GM18505 (cell line): ENCODE measurements around the gene SHISAL2A.

Experiments used
- ATAC-seq: cut with Tn5 transposase; IDR thresholded peaks from one replicate; pipeline ENCODE4 v1.9.1; 2021; ENCODE audit not compliant: unreplicated experiment
- POLR2A ChIP-seq: IDR thresholded peaks from 4 replicates; pipeline ENCODE4 v1.6.1; 2011; ENCODE audit warnings: borderline replicate concordance; ENCODE audit not compliant: insufficient read depth, insufficient read length; ENCODE audit errors: extremely low read depth

Gene SHISAL2A

GRCh38 chr1:52632732-52633290 lies at the start of gene SHISAL2A:
SHISAL2A (plus strand) TSS chr1:52633168; CDS start chr1:52633494, 326 bp downstream.
- no peak for ATAC-seq

GRCh38 chr1:52585474-52585873 lies 47.5 kb upstream of the SHISAL2A start:
- ATAC-seq: no peak
- no peak for TF ChIP-seq POLR2A

More at GRCh38 chr1:52632732-52633290, at the start of gene SHISAL2A:
- no peak for TF ChIP-seq POLR2A

- TF ChIP-seq POLR2A: no peak
These were observed 44.9 kb upstream of the SHISAL2A start for GRCh38 chr1:52588027-52588426.

GRCh38 chr1:52588535-52588934 lies 44.4 kb upstream of the SHISAL2A start:
- ATAC-seq: no peak
- TF ChIP-seq POLR2A: no peak

More at GRCh38 chr1:52588027-52588426, 44.9 kb upstream of the SHISAL2A start:
- ATAC-seq: no peak

DNA sequence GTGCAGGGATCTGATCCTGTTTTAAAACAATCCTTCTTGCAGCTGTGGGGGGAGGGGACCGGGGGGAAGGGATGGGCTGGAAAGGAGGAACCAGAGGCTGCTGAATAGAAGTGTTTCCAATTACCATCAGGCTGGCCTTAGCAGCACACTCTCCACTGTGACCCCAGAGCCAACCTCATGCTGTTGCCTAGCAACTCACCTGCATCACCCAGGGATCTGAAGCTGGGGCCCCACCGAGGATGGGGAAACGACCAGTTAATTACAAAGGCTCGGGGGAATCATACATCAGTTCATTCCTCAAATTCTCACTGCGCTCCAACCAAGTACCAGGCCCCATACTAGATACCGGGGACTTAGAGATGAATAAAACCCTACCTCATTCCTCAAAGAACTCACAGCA lies 42.7 kb upstream of the SHISAL2A start:
- TF ChIP-seq POLR2A: no peak

DNA sequence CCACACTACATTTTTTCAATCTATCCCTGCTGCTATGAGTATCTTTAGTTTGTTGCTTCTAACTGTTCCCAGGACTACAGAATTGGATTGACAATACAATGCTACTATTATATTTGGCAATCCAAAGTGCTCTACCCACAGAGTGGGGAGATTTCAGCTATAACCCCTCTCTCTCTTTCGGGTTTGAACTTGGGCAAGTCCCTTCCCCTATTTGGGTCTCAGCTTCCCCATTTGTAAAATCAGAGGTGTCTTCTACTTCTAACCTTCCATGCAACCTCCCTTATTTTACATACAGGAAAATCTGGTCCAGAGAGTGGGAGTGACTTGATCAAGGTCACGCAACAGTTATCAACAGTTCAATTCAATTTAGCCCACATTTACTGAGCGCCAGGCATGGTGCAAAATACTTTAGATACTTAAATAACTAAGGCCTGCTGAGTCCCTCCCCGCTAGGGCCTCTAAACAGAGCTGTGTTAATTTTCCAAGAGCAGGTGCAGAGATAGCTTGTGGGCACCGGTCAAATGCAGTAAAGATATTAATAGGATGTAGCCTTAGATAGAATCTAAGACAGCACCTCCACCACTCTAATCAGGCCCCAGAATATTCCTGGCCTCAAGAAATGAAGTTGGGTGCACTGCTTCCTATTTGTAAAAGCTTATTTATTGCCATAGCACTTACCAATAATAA lies 40.2 kb upstream of the SHISAL2A start:
- ATAC-seq: no peak
- TF ChIP-seq POLR2A: no peak

More for the DNA sequence above, 42.7 kb upstream of the SHISAL2A start:
- ATAC-seq: no peak

DNA sequence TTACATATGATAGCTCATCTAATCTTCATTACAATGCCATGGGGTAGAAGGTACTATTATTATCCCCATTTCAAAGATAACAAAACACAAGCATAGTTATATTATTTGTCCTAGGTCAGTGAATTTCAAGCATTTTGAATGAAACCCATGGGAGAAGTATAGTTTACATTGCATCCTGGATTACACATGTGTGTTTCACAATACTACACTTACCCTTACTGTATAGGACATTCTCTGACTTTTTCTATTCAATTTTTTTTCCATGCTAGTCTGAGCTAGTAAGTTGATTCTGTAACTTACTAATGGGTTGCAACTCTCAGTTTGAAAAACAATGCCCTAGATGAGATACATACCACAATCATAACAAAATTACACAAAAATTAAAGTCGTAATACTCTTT lies 39.5 kb upstream of the SHISAL2A start:
- no peak for TF ChIP-seq POLR2A
- no peak for ATAC-seq

DNA sequence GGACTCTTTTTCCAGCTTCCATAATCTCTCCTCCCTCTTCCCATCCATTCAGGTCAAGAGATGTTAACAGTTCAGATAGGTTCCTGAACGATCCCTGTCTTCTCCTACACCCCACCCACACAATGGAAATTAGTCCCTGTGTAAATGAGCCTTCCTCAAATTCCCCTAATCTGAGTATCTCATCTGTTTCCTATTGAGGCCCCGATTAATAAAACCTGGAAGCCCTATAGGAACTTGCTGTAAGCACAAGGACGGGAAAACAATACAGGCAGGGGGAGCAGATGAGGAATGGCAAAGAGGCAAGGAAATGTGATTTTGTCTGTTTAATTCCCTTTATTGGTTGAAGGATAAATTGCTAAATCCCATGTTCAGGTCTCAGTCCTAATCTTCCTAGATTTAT lies 37.9 kb upstream of the SHISAL2A start:
- no peak for ATAC-seq
- TF ChIP-seq POLR2A: no peak

GRCh38 chr1:52597912-52598311 lies 35.1 kb upstream of the SHISAL2A start:
- TF ChIP-seq POLR2A: no peak
- ATAC-seq: no peak

DNA sequence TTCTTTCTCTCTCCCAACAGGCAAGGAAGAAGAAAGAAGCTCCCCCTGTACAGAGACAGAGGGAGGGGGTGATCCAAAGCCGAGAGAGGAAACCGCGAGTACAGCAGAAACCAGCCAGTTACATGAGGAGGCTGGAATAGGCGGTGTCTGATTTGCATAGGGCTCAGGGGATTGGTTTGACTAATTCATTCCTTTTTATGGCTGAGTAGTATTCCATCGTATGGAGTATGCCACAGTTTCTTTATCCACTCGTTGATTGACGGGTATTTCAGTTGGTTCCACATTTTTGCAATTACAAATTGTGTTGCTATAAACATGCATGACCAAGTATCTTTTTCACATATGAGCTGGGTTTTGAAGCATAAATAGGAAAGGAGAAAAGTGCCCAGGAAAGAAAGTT lies 34.2 kb upstream of the SHISAL2A start:
- no peak for ATAC-seq
- no peak for TF ChIP-seq POLR2A

GRCh38 chr1:52599236-52599635 lies 33.7 kb upstream of the SHISAL2A start:
- no peak for TF ChIP-seq POLR2A
- ATAC-seq: no peak

DNA sequence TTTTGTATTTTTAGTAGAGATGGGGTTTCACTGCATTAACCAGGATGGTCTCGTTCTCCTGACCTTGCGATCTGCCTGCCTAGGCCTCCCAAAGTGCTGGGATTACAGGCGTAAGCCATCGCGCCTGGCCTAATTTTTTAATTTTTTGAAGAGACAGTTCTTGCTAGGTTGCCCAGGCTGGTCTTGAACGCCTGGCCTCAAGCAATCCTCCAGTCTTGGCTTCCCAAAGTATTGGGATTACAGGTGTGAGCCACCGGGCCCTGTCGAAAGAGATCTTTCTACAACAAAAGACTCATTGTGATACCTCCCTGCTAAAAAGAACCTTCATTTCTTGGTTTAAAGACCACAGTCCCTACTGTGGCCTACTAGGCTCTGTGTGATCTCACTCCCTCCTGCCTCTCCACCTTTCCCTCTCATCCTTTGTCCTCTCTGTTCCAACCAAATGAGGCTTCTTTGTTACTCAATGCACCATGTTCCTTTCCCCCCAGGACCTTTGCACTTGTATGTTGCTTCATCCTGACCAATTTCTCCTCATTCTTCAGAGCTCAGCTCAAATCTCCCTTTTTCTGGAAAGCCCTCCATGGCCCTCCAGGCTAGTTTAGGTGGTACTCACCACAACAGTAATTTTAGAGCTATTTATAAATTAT lies 32.3 kb upstream of the SHISAL2A start:
- ATAC-seq: no peak
- TF ChIP-seq POLR2A: no peak

GRCh38 chr1:52601519-52601918 lies 31.4 kb upstream of the SHISAL2A start:
- ATAC-seq: no peak
- no peak for TF ChIP-seq POLR2A
